Neutrophil (primary cell): Measurements from ENCODE around the gene EXOC3L1.

Experiments
- H3K27ac ChIP-seq: fragments of 200-600 bp; sonication (generic); 2 replicates; pipeline ENCODE4 v1.5.1; 2016; ENCODE audit warnings: mild to moderate bottlenecking, moderate library complexity
- H3K27me3 ChIP-seq: fragments of 200-600 bp; sonication (generic); 2 replicates; pipeline ENCODE4 v1.6.0; 2016; ENCODE audit warnings: mild to moderate bottlenecking
- H3K36me3 ChIP-seq: fragments of 200-600 bp; sonication (generic); 2 replicates; pipeline ENCODE4 v1.5.1; 2017
- H3K4me1 ChIP-seq, 2 experiments: fragments of 200-600 bp in 1 of 2; sonication (generic) in 1 of 2; 1 replicate in 1 of 2; 2 replicates in 1 of 2; pipeline versions ENCODE4 v1.5.1 to v1.6.1; 2013 to 2016; ENCODE audit warnings: low read depth in 1 of 2, low read length in 1 of 2, mild to moderate bottlenecking in 1 of 2, moderate library complexity in 1 of 2; ENCODE audit not compliant: control insufficient read depth in 1 of 2, insufficient read depth in 1 of 2
- H3K4me3 ChIP-seq, 2 experiments: fragments of 200-600 bp in 1 of 2; sonication (generic) in 1 of 2; 1 replicate in 1 of 2; 2 replicates in 1 of 2; pipeline ENCODE4 v1.5.1; 2013 to 2016; ENCODE audit warnings: low read depth in 1 of 2, low read length in 1 of 2, mild to moderate bottlenecking in 1 of 2, moderate library complexity in 1 of 2
- H3K9me3 ChIP-seq: fragments of 200-600 bp; sonication (generic); 2 replicates; pipeline ENCODE4 v1.5.1; 2016
- CTCF ChIP-seq: fragments of 200-600 bp; sonication (generic); IDR thresholded peaks from 2 replicates; pipeline ENCODE4 v1.5.1; 2016; ENCODE audit warnings: antibody characterized with exemption

The EXOC3L1 gene

GRCh38 chr16:67158637-67159600, 31.0 kb downstream of the EXOC3L1 start:
- TF ChIP-seq CTCF, result no peak
- H3K4me1 ChIP-seq, result peaks cover 56 to 74% of the 10 kb centered on the region in 2 experiments
- peak overlapping the region; percentile 70 to 93 for H3K4me3 ChIP-seq
- H3K27ac ChIP-seq, result peak overlapping the region; percentile 81
- no peaks in the 10 kb centered on the region for H3K9me3 ChIP-seq
- peaks cover 58% of the 10 kb centered on the region for H3K27me3 ChIP-seq
- H3K36me3 ChIP-seq, result peaks cover 7% of the 10 kb centered on the region

GRCh38 chr16:67157892-67158635, 31.9 kb downstream of the EXOC3L1 start:
- Histone ChIP-seq H3K27ac (peak overlapping the region; percentile 81), H3K27me3 (peaks cover 56% of the 10 kb centered on the region), H3K9me3 (no peaks in the 10 kb centered on the region), H3K36me3 (peaks cover 8% of the 10 kb centered on the region), H3K4me3 (peak overlapping the region; percentile 70 to 93), H3K4me1 (peaks cover 50 to 65% of the 10 kb centered on the region in 2 experiments)
- no peak for TF ChIP-seq CTCF

GRCh38 chr16:67157106-67157748, 32.7 kb downstream of the EXOC3L1 start:
- Histone ChIP-seq H3K36me3 (peaks cover 8% of the 10 kb centered on the region), H3K27ac (no peak overlapping the region), H3K4me1 (peaks cover 45 to 57% of the 10 kb centered on the region in 2 experiments), H3K27me3 (peaks cover 56% of the 10 kb centered on the region), H3K4me3 (no peak overlapping the region), H3K9me3 (no peaks in the 10 kb centered on the region)
- no peak for TF ChIP-seq CTCF

- Histone ChIP-seq H3K4me3 (no peak overlapping the region), H3K27me3 (peaks cover 56% of the 10 kb centered on the region), H3K4me1 (peaks cover 43 to 54% of the 10 kb centered on the region in 2 experiments), H3K9me3 (no peaks in the 10 kb centered on the region), H3K36me3 (peaks cover 8% of the 10 kb centered on the region), H3K27ac (no peak overlapping the region)
- no peak for TF ChIP-seq CTCF
Measured at GRCh38 chr16:67156143-67156844, 33.6 kb downstream of the EXOC3L1 start.
